CD4-positive, alpha-beta T cell (primary cell): ENCODE results near the gene SCFD1. TPM values are rescaled to one million over a fixed set of nuclear protein-coding genes. Genes with fewer than 3 reads are reported as not detected.
"Not testable (repeated sequence)": the region's sequence is repeated elsewhere in the genome, so short reads cannot be mapped to it uniquely, and the experiment has no call there.

Experiments
- ATAC-seq: fragments of 200-7000 bp; cut with Tn5 transposase; one replicate; pipeline ENCODE4 v1.10.0; 2022; ENCODE audit warnings: mild to moderate bottlenecking; ENCODE audit not compliant: poor library complexity
- CTCF ChIA-PET: fragments of 350-600 bp; sonication (Branson Sonifier 250); formaldehyde crosslinking; loops from one replicate; lab custom pipeline; 2021; ENCODE audit warnings: antibody characterized with exemption, inconsistent platforms; lab: Charles Lee
- POLR2A ChIA-PET: fragments of 350-600 bp; sonication (Branson Sonifier 250); formaldehyde crosslinking; loops from one replicate; lab custom pipeline; 2021; ENCODE audit warnings: antibody characterized with exemption, inconsistent platforms; lab: Charles Lee
- DNase-seq, 14 experiments: peaks; one replicate each; pipeline ENCODE4 v3.0.0-alpha.2; 2013 to 2020; ENCODE audit warnings: mixed read lengths in 2 of 14
- H3K27ac ChIP-seq, 2 donors: one replicate each; pipeline versions ENCODE4 v1.5.1 to v1.7.0; 2013; ENCODE audit warnings: low read length in 2 of 2, low read depth in 1 of 2, mild to moderate bottlenecking in 1 of 2
- H3K27me3 ChIP-seq, 2 experiments: 1 replicate in 1 of 2; 2 replicates in 1 of 2; pipeline versions ENCODE4 v1.6.1 to v1.7.0; 2013; ENCODE audit warnings: low read length in 2 of 2, control low read depth in 1 of 2, mild to moderate bottlenecking in 1 of 2, moderate library complexity in 1 of 2; ENCODE audit not compliant: insufficient read depth in 2 of 2, control insufficient read depth in 1 of 2
- H3K36me3 ChIP-seq: one replicate; pipeline ENCODE4 v1.6.1; 2013; ENCODE audit warnings: low read length, control low read depth; ENCODE audit not compliant: insufficient read depth
- H3K4me1 ChIP-seq: one replicate; pipeline ENCODE4 v1.6.1; 2013; ENCODE audit warnings: low read length, control low read depth; ENCODE audit not compliant: insufficient read depth
- H3K4me3 ChIP-seq: one replicate; pipeline ENCODE4 v1.5.1; 2013; ENCODE audit warnings: mild to moderate bottlenecking, low read length, moderate library complexity
- H3K9me3 ChIP-seq, 2 experiments: 1 replicate in 1 of 2; 2 replicates in 1 of 2; pipeline versions ENCODE4 v1.6.1 to v1.7.0; 2013; ENCODE audit warnings: low read length in 2 of 2, mild to moderate bottlenecking in 2 of 2, control low read depth in 1 of 2, moderate library complexity in 1 of 2; ENCODE audit not compliant: control insufficient read depth in 1 of 2, insufficient read depth in 1 of 2
- H3K27ac Mint-ChIP-seq: one replicate; pipeline ENCODE4 v1.8.0; 2020; ENCODE audit warnings: mixed read lengths
- H3K27me3 Mint-ChIP-seq: one replicate; pipeline ENCODE4 v1.8.0; 2021; ENCODE audit warnings: mixed read lengths
- H3K36me3 Mint-ChIP-seq: one replicate; pipeline ENCODE4 v1.8.0; 2021; ENCODE audit warnings: low read depth, mixed read lengths
- H3K4me1 Mint-ChIP-seq: one replicate; pipeline ENCODE4 v1.8.0; 2021; ENCODE audit warnings: low read depth, mixed read lengths
- H3K4me3 Mint-ChIP-seq: one replicate; pipeline ENCODE4 v1.8.0; 2020; ENCODE audit warnings: mild to moderate bottlenecking, mixed read lengths
- H3K9me3 Mint-ChIP-seq: one replicate; pipeline ENCODE4 v1.8.0; 2020; ENCODE audit warnings: mixed read lengths
- CTCF ChIP-seq: fragments of 200-600 bp; IDR thresholded peaks from one replicate; pipeline ENCODE4 v1.8.0; 2022; ENCODE audit warnings: antibody characterized with exemption, mild to moderate bottlenecking
- intact Hi-C, 2 experiments: fragments of 100-400 bp; cut with DNase I in 1 of 2; cut with micrococcal nuclease in 1 of 2; formaldehyde crosslinking; loops; one replicate each; pipeline versions ENCODE4 v1.15.1 to v1.9.0; 2023 to 2025; cut with DNase I, micrococcal nuclease
- total RNA-seq, 174 experiments: library from RNA in 2 of 174; stranded (reverse) in 2 of 174; gene quantifications; one replicate each; pipeline ENCODE4 v1.2.3 and lab custom pipeline; 2021 to 2026

SCFD1 gene
- total RNA-seq, 2 experiments from 2014 or later: 59.0 to 63.6 TPM

DNA sequence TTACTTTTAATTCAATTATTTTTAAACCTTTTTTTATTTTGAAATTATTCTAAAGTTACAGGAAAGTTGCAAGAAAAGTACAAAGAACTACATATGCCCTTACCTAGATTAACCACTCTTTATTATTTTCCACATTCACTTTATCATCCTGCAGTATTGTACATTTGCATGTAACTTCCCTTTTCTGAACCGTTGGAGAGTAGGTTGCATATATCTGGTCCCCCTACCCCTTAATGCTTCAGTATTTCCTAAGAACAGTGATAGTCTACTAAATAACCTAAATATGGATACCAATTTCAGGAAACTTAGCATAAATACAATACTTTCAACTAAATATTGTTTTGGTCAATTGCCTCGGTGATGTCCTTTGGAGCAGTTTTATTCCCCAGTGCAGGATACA, 48.2 kb upstream of the SCFD1 start:
- intact Hi-C loops: no loop called here
- Mint-ChIP-seq H3K4me1 (peaks cover 95% of the 10 kb centered on the region), H3K4me3 (no peak overlapping the region), H3K27me3 (no peaks in the 10 kb centered on the region), H3K9me3 (no peaks in the 10 kb centered on the region), H3K36me3 (peaks cover 12% of the 10 kb centered on the region), H3K27ac (no peak overlapping the region)
- POLR2A ChIA-PET: no interaction called here
- no peak overlapping the region for H3K4me3 ChIP-seq
- H3K27ac ChIP-seq: no peak overlapping the region
- no peak for ATAC-seq
- CTCF ChIA-PET: no interaction called here
- H3K4me1 ChIP-seq: peaks cover 4% of the 10 kb centered on the region
- TF ChIP-seq CTCF: no peak
- H3K9me3 ChIP-seq: no peaks in the 10 kb centered on the region
- no peaks in the 10 kb centered on the region for H3K27me3 ChIP-seq
- H3K36me3 ChIP-seq: no peaks in the 10 kb centered on the region
- DNase-seq: no peak

DNA sequence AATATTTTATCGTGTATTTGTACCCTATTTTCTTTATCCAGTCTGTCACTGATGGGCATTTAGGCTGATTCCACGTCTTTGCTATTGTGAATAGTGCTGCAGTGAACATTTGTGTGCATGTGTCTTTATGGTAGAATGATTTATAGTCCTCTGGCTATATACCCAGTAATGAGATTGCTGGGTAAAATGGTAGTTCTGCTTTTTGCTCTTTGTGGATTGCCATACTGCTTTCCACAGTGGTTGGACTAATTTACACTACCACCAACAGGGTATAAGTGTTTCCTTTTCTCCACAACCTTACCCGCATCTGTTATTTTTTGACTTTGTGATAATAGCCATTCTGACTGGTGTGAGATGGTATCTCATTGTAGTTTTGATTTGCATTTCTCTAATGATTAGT, 47.3 kb upstream of the SCFD1 start:
- H3K27me3 Mint-ChIP-seq, H3K9me3 Mint-ChIP-seq, DNase-seq, H3K36me3 ChIP-seq, H3K4me1 ChIP-seq, H3K27ac Mint-ChIP-seq, H3K27me3 ChIP-seq, intact Hi-C loops, H3K27ac ChIP-seq, CTCF ChIA-PET, ATAC-seq, H3K9me3 ChIP-seq, POLR2A ChIA-PET, H3K4me3 Mint-ChIP-seq, H3K4me3 ChIP-seq: not testable (repeated sequence)
- H3K4me1 Mint-ChIP-seq: peaks cover 90% of the 10 kb centered on the region
- peaks cover 12% of the 10 kb centered on the region for H3K36me3 Mint-ChIP-seq

DNA sequence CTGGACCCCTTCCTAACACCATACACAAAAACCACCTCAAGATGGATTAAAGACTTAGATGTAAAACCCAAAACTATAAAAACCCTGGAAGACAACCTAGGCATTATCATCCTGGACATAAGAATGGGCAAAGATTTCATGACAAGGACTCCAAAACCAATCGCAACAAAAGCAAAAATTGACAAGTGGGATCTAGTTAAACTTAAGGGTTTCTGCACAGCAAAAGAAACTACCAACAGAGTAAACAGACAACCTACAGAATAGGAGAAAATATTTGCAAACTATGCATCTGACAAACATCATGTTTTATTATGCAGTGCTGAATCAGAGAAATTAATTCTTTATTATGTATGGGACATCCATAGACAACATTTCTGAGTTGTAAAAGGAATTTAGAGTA, 45.8 kb upstream of the SCFD1 start:
- H3K36me3 ChIP-seq, ATAC-seq, H3K9me3 Mint-ChIP-seq, H3K9me3 ChIP-seq, H3K27ac ChIP-seq, H3K27me3 ChIP-seq, H3K4me3 Mint-ChIP-seq, CTCF ChIA-PET, H3K4me1 ChIP-seq, H3K4me3 ChIP-seq, DNase-seq, POLR2A ChIA-PET, H3K27me3 Mint-ChIP-seq, intact Hi-C loops: not testable (repeated sequence)
- peak overlapping the region; percentile 35 for H3K27ac Mint-ChIP-seq
- peaks cover 74% of the 10 kb centered on the region for H3K4me1 Mint-ChIP-seq
- peaks cover 13% of the 10 kb centered on the region for H3K36me3 Mint-ChIP-seq

- Mint-ChIP-seq H3K9me3 (peaks cover 13% of the 10 kb centered on the region), H3K36me3 (peaks cover 51% of the 10 kb centered on the region), H3K4me3 (no peak overlapping the region), H3K27me3 (no peaks in the 10 kb centered on the region), H3K27ac (no peak overlapping the region), H3K4me1 (peaks cover 51% of the 10 kb centered on the region)
- DNase-seq (no peak), ATAC-seq (no peak)
- intact Hi-C loops: no loop called here
- ChIA-PET CTCF (no interaction called here), POLR2A (no interaction called here)
- Histone ChIP-seq H3K27ac (no peak overlapping the region), H3K4me3 (no peak overlapping the region), H3K36me3 (peaks cover 8% of the 10 kb centered on the region), H3K4me1 (no peaks in the 10 kb centered on the region), H3K9me3 (peaks cover 0 to 4% of the 10 kb centered on the region in 2 experiments), H3K27me3 (no peaks in the 10 kb centered on the region)
- no peak for TF ChIP-seq CTCF
These were observed 41.4 kb upstream of the SCFD1 start for GRCh38 chr14:30580616-30581282.
